ENCODE results near the gene NAPG. TPM values are rescaled to one million over a fixed set of nuclear protein-coding genes. Genes with fewer than 3 reads are reported as not detected.
A peak's percentile ranks its signal among the peaks of the same experiment; 100 is the strongest.
"Not testable (repeated sequence)": the region's sequence is repeated elsewhere in the genome, so short reads cannot be mapped to it uniquely, and the experiment has no call there.

The NAPG gene
- total RNA-seq, 1 experiment from 2014 or later, result 24.5 TPM

- Histone ChIP-seq H3K36me3 (no peaks in the 10 kb centered on the region), H3K4me3 (no peak overlapping the region), H3K27me3 (no peaks in the 10 kb centered on the region), H3K9me3 (peaks cover 16% of the 10 kb centered on the region)
- DNase-seq, result no peak
Observed at GRCh38 chr18:10500038-10500437, 25.8 kb upstream of the NAPG start.

GRCh38 chr18:10504723-10505122 is 21.1 kb upstream of the NAPG start:
- Histone ChIP-seq H3K27me3 (no peaks in the 10 kb centered on the region), H3K36me3 (no peaks in the 10 kb centered on the region), H3K9me3 (peaks cover 18% of the 10 kb centered on the region), H3K4me3 (no peak overlapping the region)
- DNase-seq, result no peak

GRCh38 chr18:10505892-10506291 is 19.9 kb upstream of the NAPG start:
- H3K4me3 ChIP-seq, H3K27me3 ChIP-seq, H3K36me3 ChIP-seq, DNase-seq: not testable (repeated sequence)
- peaks cover 18% of the 10 kb centered on the region for H3K9me3 ChIP-seq

- Histone ChIP-seq H3K27me3 (no peaks in the 10 kb centered on the region), H3K4me3 (no peak overlapping the region), H3K36me3 (no peaks in the 10 kb centered on the region), H3K9me3 (peaks cover 18% of the 10 kb centered on the region)
- no peak for DNase-seq
Observed at GRCh38 chr18:10508591-10508990, 17.2 kb upstream of the NAPG start.

- H3K27me3 ChIP-seq, result no peaks in the 10 kb centered on the region
- H3K9me3 ChIP-seq, result peaks cover 4% of the 10 kb centered on the region; the same call in 1 of the 2 replicates
- H3K36me3 ChIP-seq, result no peaks in the 10 kb centered on the region
- no peak overlapping the region for H3K4me3 ChIP-seq
- DNase-seq, result no peak
Observed at GRCh38 chr18:10511236-10511635, 14.6 kb upstream of the NAPG start.

GRCh38 chr18:10514082-10514481 is 11.7 kb upstream of the NAPG start:
- Histone ChIP-seq H3K4me3 (no peak overlapping the region), H3K36me3 (no peaks in the 10 kb centered on the region), H3K9me3 (no peaks in the 10 kb centered on the region; the same call in 1 of the 2 replicates), H3K27me3 (no peaks in the 10 kb centered on the region)
- no peak for DNase-seq

GRCh38 chr18:10514601-10515000 is 11.2 kb upstream of the NAPG start:
- no peak for DNase-seq
- Histone ChIP-seq H3K9me3 (no peaks in the 10 kb centered on the region), H3K36me3 (no peaks in the 10 kb centered on the region), H3K4me3 (no peak overlapping the region), H3K27me3 (no peaks in the 10 kb centered on the region)

GRCh38 chr18:10515456-10515855 is 10.4 kb upstream of the NAPG start:
- no peaks in the 10 kb centered on the region for H3K27me3 ChIP-seq
- DNase-seq, result no peak
- H3K36me3 ChIP-seq, result no peaks in the 10 kb centered on the region
- H3K4me3 ChIP-seq, result no peak overlapping the region
- no peaks in the 10 kb centered on the region for H3K9me3 ChIP-seq

- no peaks in the 10 kb centered on the region for H3K27me3 ChIP-seq
- no peak for DNase-seq
- H3K4me3 ChIP-seq, result no peak overlapping the region
- no peaks in the 10 kb centered on the region for H3K9me3 ChIP-seq
- H3K36me3 ChIP-seq, result no peaks in the 10 kb centered on the region
Observed at GRCh38 chr18:10516078-10516477, 9.7 kb upstream of the NAPG start.

GRCh38 chr18:10518595-10519255 is 7.1 kb upstream of the NAPG start:
- Histone ChIP-seq H3K36me3 (no peaks in the 10 kb centered on the region), H3K27me3 (no peaks in the 10 kb centered on the region), H3K4me3 (no peak overlapping the region), H3K9me3 (no peaks in the 10 kb centered on the region)
- DNase-seq, result no peak

GRCh38 chr18:10519366-10519765 is 6.5 kb upstream of the NAPG start:
- no peak for DNase-seq
- Histone ChIP-seq H3K36me3 (no peaks in the 10 kb centered on the region), H3K4me3 (no peak overlapping the region), H3K9me3 (no peaks in the 10 kb centered on the region), H3K27me3 (no peaks in the 10 kb centered on the region)

GRCh38 chr18:10519999-10520935 is 5.6 kb upstream of the NAPG start:
- H3K36me3 ChIP-seq, result no peaks in the 10 kb centered on the region
- peak; percentile 83 for DNase-seq
- H3K27me3 ChIP-seq, result no peaks in the 10 kb centered on the region
- H3K4me3 ChIP-seq, result no peak overlapping the region
- H3K9me3 ChIP-seq, result no peaks in the 10 kb centered on the region

GRCh38 chr18:10521566-10521965 is 4.3 kb upstream of the NAPG start:
- H3K4me3 ChIP-seq, result no peak overlapping the region
- DNase-seq, result no peak
- no peaks in the 10 kb centered on the region for H3K36me3 ChIP-seq
- no peaks in the 10 kb centered on the region for H3K27me3 ChIP-seq
- H3K9me3 ChIP-seq, result no peaks in the 10 kb centered on the region

GRCh38 chr18:10522574-10522973 is 3.3 kb upstream of the NAPG start:
- Histone ChIP-seq H3K4me3 (no peak overlapping the region), H3K27me3 (no peaks in the 10 kb centered on the region), H3K9me3 (no peaks in the 10 kb centered on the region), H3K36me3 (no peaks in the 10 kb centered on the region)
- no peak for DNase-seq

- Histone ChIP-seq H3K36me3 (no peaks in the 10 kb centered on the region), H3K9me3 (no peaks in the 10 kb centered on the region), H3K4me3 (no peak overlapping the region), H3K27me3 (no peaks in the 10 kb centered on the region)
- no peak for DNase-seq
Observed at GRCh38 chr18:10523544-10523943, 2.3 kb upstream of the NAPG start.

- Histone ChIP-seq H3K27me3 (no peaks in the 10 kb centered on the region), H3K4me3 (peak overlapping the region; percentile 79), H3K36me3 (no peaks in the 10 kb centered on the region), H3K9me3 (no peaks in the 10 kb centered on the region)
- peak; percentile 49 for DNase-seq
Observed at GRCh38 chr18:10524507-10525370, 1.1 kb upstream of the NAPG start.

GRCh38 chr18:10525371-10525691 is 496 bp upstream of the NAPG start:
- no peaks in the 10 kb centered on the region for H3K36me3 ChIP-seq

More at GRCh38 chr18:10525371-10525691, 496 bp upstream of the NAPG start:
- DNase-seq, result no peak
- Histone ChIP-seq H3K9me3 (no peaks in the 10 kb centered on the region), H3K27me3 (no peaks in the 10 kb centered on the region), H3K4me3 (peak overlapping the region; percentile 79)
